Muscle layer of duodenum (tissue), 2 donors: ENCODE measurements around the gene GMDS.

Experiments used
- H3K27ac ChIP-seq: one replicate; pipeline ENCODE4 v1.7.0; 2013; ENCODE audit warnings: mild to moderate bottlenecking, low read length
- H3K27me3 ChIP-seq: one replicate; pipeline ENCODE4 v1.7.0; 2013; ENCODE audit warnings: low read depth, mild to moderate bottlenecking, control low read depth, low read length
- H3K36me3 ChIP-seq, 2 donors: one replicate each; pipeline ENCODE4 v1.7.0; 2013; ENCODE audit warnings: low read length in 2 of 2, control low read depth in 1 of 2, mild to moderate bottlenecking in 1 of 2; ENCODE audit not compliant: insufficient read depth in 2 of 2, control insufficient read depth in 1 of 2
- H3K4me1 ChIP-seq, 2 donors: one replicate each; pipeline ENCODE4 v1.7.0; 2013; ENCODE audit warnings: low read length in 2 of 2, mild to moderate bottlenecking in 2 of 2, control low read depth in 1 of 2, moderate library complexity in 1 of 2; ENCODE audit not compliant: insufficient read depth in 2 of 2, control insufficient read depth in 1 of 2
- H3K4me3 ChIP-seq, 2 donors: one replicate each; pipeline ENCODE4 v1.7.0; 2013; ENCODE audit warnings: low read length in 2 of 2, low read depth in 1 of 2, mild to moderate bottlenecking in 1 of 2
- H3K9me3 ChIP-seq, 2 donors: one replicate each; pipeline ENCODE4 v1.7.0; 2013; ENCODE audit warnings: low read length in 2 of 2, control low read depth in 1 of 2, mild to moderate bottlenecking in 1 of 2; ENCODE audit not compliant: control insufficient read depth in 1 of 2
- donor health status: healthy.

The GMDS gene

GRCh38 chr6:2000962-2001361, 244.4 kb downstream of the GMDS start:
- H3K9me3 ChIP-seq, result no peaks in the 10 kb centered on the region
- no peak overlapping the region for H3K27ac ChIP-seq
- no peaks in the 10 kb centered on the region for H3K4me1 ChIP-seq
- H3K27me3 ChIP-seq, result no peaks in the 10 kb centered on the region
- H3K4me3 ChIP-seq, result no peak overlapping the region
- H3K36me3 ChIP-seq, result no peaks in the 10 kb centered on the region

- Histone ChIP-seq H3K4me3 (no peak overlapping the region), H3K36me3 (no peaks in the 10 kb centered on the region), H3K9me3 (no peaks in the 10 kb centered on the region), H3K4me1 (no peaks in the 10 kb centered on the region), H3K27me3 (no peaks in the 10 kb centered on the region), H3K27ac (no peak overlapping the region)
These were observed 247.7 kb downstream of the GMDS start for GRCh38 chr6:1997702-1998101.

GRCh38 chr6:1995636-1996035, 249.8 kb downstream of the GMDS start:
- Histone ChIP-seq H3K4me3 (no peak overlapping the region), H3K36me3 (no peaks in the 10 kb centered on the region), H3K4me1 (no peaks in the 10 kb centered on the region), H3K9me3 (no peaks in the 10 kb centered on the region), H3K27ac (no peak overlapping the region), H3K27me3 (no peaks in the 10 kb centered on the region)

- H3K27ac ChIP-seq, result no peak overlapping the region
- no peaks in the 10 kb centered on the region for H3K4me1 ChIP-seq
- no peaks in the 10 kb centered on the region for H3K36me3 ChIP-seq
- no peaks in the 10 kb centered on the region for H3K9me3 ChIP-seq
- H3K4me3 ChIP-seq, result no peak overlapping the region
- no peaks in the 10 kb centered on the region for H3K27me3 ChIP-seq
These were observed 252.4 kb downstream of the GMDS start for GRCh38 chr6:1993042-1993441.

GRCh38 chr6:1991332-1991878, 254.0 kb downstream of the GMDS start:
- no peak overlapping the region for H3K4me3 ChIP-seq

GRCh38 chr6:1988843-1989242, 256.6 kb downstream of the GMDS start:
- no peaks in the 10 kb centered on the region for H3K27me3 ChIP-seq
- no peaks in the 10 kb centered on the region for H3K36me3 ChIP-seq
- H3K4me1 ChIP-seq, result no peaks in the 10 kb centered on the region
- H3K4me3 ChIP-seq, result no peak overlapping the region
- peaks cover 0 to 5% of the 10 kb centered on the region in 2 donors for H3K9me3 ChIP-seq
- H3K27ac ChIP-seq, result no peak overlapping the region

More at GRCh38 chr6:1991332-1991878, 254.0 kb downstream of the GMDS start:
- no peaks in the 10 kb centered on the region for H3K36me3 ChIP-seq
- H3K27me3 ChIP-seq, result no peaks in the 10 kb centered on the region
- no peaks in the 10 kb centered on the region for H3K4me1 ChIP-seq
- no peak overlapping the region for H3K27ac ChIP-seq
- no peaks in the 10 kb centered on the region for H3K9me3 ChIP-seq

GRCh38 chr6:1987640-1988039, 257.8 kb downstream of the GMDS start:
- no peak overlapping the region for H3K27ac ChIP-seq
- H3K9me3 ChIP-seq, result peaks cover 0 to 8% of the 10 kb centered on the region in 2 donors
- H3K27me3 ChIP-seq, result no peaks in the 10 kb centered on the region
- H3K36me3 ChIP-seq, result no peaks in the 10 kb centered on the region
- no peak overlapping the region for H3K4me3 ChIP-seq
- H3K4me1 ChIP-seq, result no peaks in the 10 kb centered on the region

- Histone ChIP-seq H3K36me3 (no peaks in the 10 kb centered on the region), H3K4me3 (no peak overlapping the region), H3K9me3 (peaks cover 0 to 13% of the 10 kb centered on the region in 2 donors), H3K27ac (no peak overlapping the region), H3K27me3 (no peaks in the 10 kb centered on the region), H3K4me1 (no peaks in the 10 kb centered on the region)
These were observed 258.8 kb downstream of the GMDS start for GRCh38 chr6:1986454-1987243.

- Histone ChIP-seq H3K27ac (no peak overlapping the region), H3K9me3 (peaks cover 0 to 30% of the 10 kb centered on the region in 2 donors), H3K36me3 (no peaks in the 10 kb centered on the region), H3K27me3 (no peaks in the 10 kb centered on the region), H3K4me1 (no peaks in the 10 kb centered on the region), H3K4me3 (no peak overlapping the region)
These were observed 260.9 kb downstream of the GMDS start for GRCh38 chr6:1984346-1984994.

GRCh38 chr6:1983850-1984249, 261.6 kb downstream of the GMDS start:
- H3K36me3 ChIP-seq, result no peaks in the 10 kb centered on the region
- peaks cover 0 to 34% of the 10 kb centered on the region in 2 donors for H3K9me3 ChIP-seq
- no peak overlapping the region for H3K27ac ChIP-seq
- H3K27me3 ChIP-seq, result no peaks in the 10 kb centered on the region
- no peak overlapping the region for H3K4me3 ChIP-seq
- no peaks in the 10 kb centered on the region for H3K4me1 ChIP-seq

- no peak overlapping the region for H3K4me3 ChIP-seq
- no peak overlapping the region for H3K27ac ChIP-seq
- H3K9me3 ChIP-seq, result no peaks in the 10 kb centered on the region
- H3K36me3 ChIP-seq, result no peaks in the 10 kb centered on the region
- no peaks in the 10 kb centered on the region for H3K27me3 ChIP-seq
- H3K4me1 ChIP-seq, result peaks cover 0 to 5% of the 10 kb centered on the region in 2 donors
These were observed 272.4 kb downstream of the GMDS start for GRCh38 chr6:1972962-1973361.
